Measurements from ENCODE around the gene BLID. TPM values are rescaled to one million over a fixed set of nuclear protein-coding genes. Genes with fewer than 3 reads are reported as not detected.

Gene BLID
- total RNA-seq, 6 experiments from 2014 or later, result 0.85 to 1.6 (median 1.2) TPM

GRCh38 chr11:122159173-122159721 lies 43.2 kb upstream of the BLID start:
- TF ChIP-seq CTCF (IDR thresholded peaks at IDR 0.05), result no peak
- H3K9me3 Mint-ChIP-seq, result no peaks in the 10 kb centered on the region
- peak; percentile 40 for DNase-seq
- peaks cover 2% of the 10 kb centered on the region; the same call in 1 of the 2 replicates for H3K27me3 Mint-ChIP-seq (ENCODE audit: insufficient read depth)
- H3K4me1 Mint-ChIP-seq (ENCODE audit: low read depth), result peaks cover 100% of the 10 kb centered on the region
- peak overlapping the region; percentile 75 for H3K4me3 Mint-ChIP-seq
- peak overlapping the region; percentile 87 for H3K27ac Mint-ChIP-seq
- peaks cover 87% of the 10 kb centered on the region for H3K36me3 Mint-ChIP-seq (ENCODE audit: low read depth)

GRCh38 chr11:122158171-122158570 lies 42.2 kb upstream of the BLID start:
- Mint-ChIP-seq H3K27ac (peak overlapping the region; percentile 87), H3K4me3 (peak overlapping the region; percentile 75), H3K36me3 (ENCODE audit: low read depth) (peaks cover 90% of the 10 kb centered on the region), H3K27me3 (ENCODE audit: insufficient read depth) (peaks cover 2% of the 10 kb centered on the region; the same call in 1 of the 2 replicates), H3K4me1 (ENCODE audit: low read depth) (peaks cover 100% of the 10 kb centered on the region), H3K9me3 (no peaks in the 10 kb centered on the region)
- TF ChIP-seq CTCF (IDR thresholded peaks at IDR 0.05), result no peak
- DNase-seq, result no peak

GRCh38 chr11:122157653-122158161 lies 41.7 kb upstream of the BLID start:
- H3K4me3 Mint-ChIP-seq, result peak overlapping the region; percentile 75
- DNase-seq, result no peak
- H3K27me3 Mint-ChIP-seq (ENCODE audit: insufficient read depth), result peaks cover 2% of the 10 kb centered on the region; the same call in 1 of the 2 replicates

GRCh38 chr11:122156940-122157382 lies 40.9 kb upstream of the BLID start:
- no peak for DNase-seq
- peaks cover 2% of the 10 kb centered on the region; the same call in 1 of the 2 replicates for H3K27me3 Mint-ChIP-seq (ENCODE audit: insufficient read depth)
- H3K36me3 Mint-ChIP-seq (ENCODE audit: low read depth), result peaks cover 90% of the 10 kb centered on the region
- no peak for TF ChIP-seq CTCF (IDR thresholded peaks at IDR 0.05)
- no peaks in the 10 kb centered on the region for H3K9me3 Mint-ChIP-seq
- H3K4me3 Mint-ChIP-seq, result peak overlapping the region; percentile 75; the same call in 1 of the 2 replicates
- peak overlapping the region; percentile 87 for H3K27ac Mint-ChIP-seq
- H3K4me1 Mint-ChIP-seq (ENCODE audit: low read depth), result peaks cover 100% of the 10 kb centered on the region

More at GRCh38 chr11:122157653-122158161, 41.7 kb upstream of the BLID start:
- Mint-ChIP-seq H3K27ac (peak overlapping the region; percentile 87), H3K4me1 (ENCODE audit: low read depth) (peaks cover 100% of the 10 kb centered on the region), H3K9me3 (no peaks in the 10 kb centered on the region), H3K36me3 (ENCODE audit: low read depth) (peaks cover 90% of the 10 kb centered on the region)
- TF ChIP-seq CTCF (IDR thresholded peaks at IDR 0.05), result no peak

DNA sequence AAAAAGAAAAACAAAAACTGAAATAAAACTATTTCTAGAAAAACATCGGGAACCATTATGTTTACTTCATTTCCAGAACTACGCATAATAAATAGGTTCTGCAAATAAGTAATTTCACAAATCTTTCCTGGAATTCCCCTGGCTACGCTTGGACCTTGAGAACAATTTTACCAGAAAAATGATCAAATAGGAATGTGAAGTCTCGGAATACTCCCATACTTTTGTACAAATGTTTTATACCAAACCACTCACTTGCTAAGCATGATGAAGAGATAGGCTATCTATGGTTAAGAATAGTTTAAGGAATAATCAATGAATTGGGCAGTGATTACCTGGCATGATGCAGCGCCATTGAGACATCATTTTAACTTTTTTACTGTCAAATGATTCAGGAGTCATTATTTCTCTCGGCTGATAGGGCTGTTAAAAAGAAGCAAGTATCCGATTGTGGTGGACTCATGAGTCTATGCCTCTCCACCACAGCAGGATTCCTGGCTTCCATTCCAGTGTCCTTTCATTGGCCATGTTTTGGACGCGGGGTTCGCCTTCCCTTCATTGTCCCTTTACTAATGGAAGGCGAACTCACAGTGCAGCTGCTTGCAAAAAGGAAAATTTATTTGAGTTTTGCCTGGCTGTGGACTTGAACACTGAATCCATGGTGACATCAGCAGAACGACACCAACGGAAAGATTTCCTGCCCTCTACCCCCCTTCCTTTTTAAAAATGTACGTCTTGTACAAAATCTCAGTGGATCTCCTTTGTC lies 39.9 kb upstream of the BLID start:
- Mint-ChIP-seq H3K36me3 (ENCODE audit: low read depth) (peaks cover 91% of the 10 kb centered on the region), H3K9me3 (no peaks in the 10 kb centered on the region), H3K4me1 (ENCODE audit: low read depth) (peaks cover 100% of the 10 kb centered on the region), H3K27me3 (ENCODE audit: insufficient read depth) (peaks cover 2% of the 10 kb centered on the region; the same call in 1 of the 2 replicates), H3K4me3 (peak overlapping the region; percentile 75), H3K27ac (peak overlapping the region; percentile 87)
- DNase-seq, result no peak
- no peak for TF ChIP-seq CTCF (IDR thresholded peaks at IDR 0.05)

All from HFFc6 (cell line).